ENCODE results near the gene GRAMD2A.

Gene GRAMD2A

DNA sequence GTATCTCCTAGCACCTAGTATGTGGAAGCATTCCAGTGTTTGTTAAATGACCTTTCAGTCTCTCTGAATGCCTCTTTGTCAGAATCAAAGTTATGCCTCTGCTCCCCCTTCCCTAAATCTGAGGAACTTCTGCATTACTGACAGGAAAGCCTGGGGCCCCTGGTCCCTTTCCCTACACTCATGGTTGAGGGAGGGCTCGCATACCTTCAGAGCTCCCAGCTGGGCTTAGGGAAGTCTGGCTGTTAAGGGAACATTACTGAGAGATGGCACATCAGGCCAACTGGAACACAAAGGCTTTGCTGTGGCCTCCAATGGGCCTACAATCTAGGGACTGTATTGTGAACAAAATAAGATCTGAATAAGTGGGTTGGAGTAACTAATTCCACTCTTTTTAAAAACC, 23.1 kb upstream of the GRAMD2A start:
- DNase-seq (ENCODE audit: low read depth in 2 of 2, low spot score in 1 of 2), result no peak

DNA sequence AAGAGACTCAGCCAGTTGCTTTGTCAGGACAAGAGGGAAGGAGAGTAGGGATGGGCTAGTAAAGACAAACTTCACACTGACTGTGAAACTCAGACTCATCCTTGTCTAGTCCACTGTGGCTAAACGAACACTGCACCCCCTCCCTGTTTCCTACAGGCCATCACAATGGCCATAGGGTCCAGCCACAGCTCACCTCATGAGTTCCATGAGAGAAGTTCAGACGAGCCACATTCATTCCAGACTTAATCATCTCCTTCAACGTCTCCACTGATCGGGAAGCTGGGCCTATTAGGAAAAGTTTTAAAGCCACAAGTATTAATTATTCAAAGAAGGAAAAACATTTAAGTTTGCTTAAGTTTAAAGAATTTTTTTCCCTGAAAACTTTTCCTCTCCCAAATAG, 19.6 kb upstream of the GRAMD2A start:
- no peak for DNase-seq (ENCODE audit: low read depth in 2 of 2, low spot score in 1 of 2)

DNA sequence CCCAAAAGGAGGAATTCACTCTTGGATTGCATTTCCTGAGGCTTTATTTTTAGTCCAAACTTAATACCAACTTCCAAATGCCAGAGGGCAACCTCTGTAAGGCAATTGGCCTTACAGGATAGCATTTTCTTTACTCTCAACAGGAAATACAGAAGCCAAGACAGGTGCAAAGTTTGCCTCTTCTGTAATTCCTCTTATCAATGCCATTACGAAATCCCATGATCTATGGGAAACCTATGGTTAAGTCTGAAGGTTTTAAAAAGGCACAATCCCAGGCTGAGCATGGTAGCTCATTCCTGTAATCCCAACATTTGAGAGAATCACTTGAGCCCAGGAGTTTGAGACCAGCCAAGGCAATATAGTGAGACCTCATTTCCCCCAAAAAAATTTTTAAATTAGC, 18.5 kb upstream of the GRAMD2A start:
- no peak for DNase-seq (ENCODE audit: low read depth in 2 of 2, low spot score in 1 of 2)

DNA sequence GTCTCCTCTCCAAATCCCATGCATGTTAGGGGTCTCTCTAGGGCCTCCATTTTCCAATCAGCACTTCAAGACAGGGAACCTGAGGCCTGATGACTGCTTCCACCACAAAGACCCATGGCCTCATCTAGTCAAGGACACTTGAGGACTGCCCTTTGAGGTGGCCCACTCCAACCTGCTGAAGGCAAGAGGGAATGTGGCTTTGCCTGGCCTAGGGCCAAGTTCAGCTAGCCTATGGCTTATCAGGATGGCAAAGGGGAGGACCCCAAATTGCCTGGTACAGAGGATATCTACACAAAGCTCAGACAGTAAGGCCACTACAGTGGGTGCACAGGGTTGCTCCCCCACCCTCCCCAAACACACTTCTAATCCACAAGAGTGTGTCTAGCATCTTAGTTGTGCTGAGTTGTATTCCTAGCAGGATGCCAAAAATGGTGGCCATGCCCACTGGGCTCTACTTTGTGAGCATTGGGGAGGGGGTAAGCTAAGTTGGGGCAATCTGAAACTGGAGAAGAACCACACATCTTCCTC, 10.0 kb upstream of the GRAMD2A start:
- no peak for DNase-seq (ENCODE audit: low read depth in 2 of 2, low spot score in 1 of 2)

DNA sequence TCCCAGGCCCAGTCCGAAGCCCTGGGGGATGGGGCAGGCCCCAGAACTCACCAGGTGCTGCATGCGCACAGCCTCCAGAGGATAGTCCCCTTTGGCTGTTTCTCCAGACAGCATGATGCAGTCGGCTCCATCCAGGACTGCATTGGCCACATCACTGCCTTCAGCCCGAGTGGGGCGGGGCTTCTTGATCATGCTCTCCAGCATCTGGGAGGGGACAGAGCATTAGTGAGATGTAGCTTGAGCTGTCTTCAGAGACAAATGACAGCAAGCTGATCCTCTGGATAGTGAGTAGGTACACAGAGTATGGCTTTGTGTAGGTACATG, 9.1 kb upstream of the GRAMD2A start:
- DNase-seq (ENCODE audit: low read depth in 2 of 2, low spot score in 1 of 2), result no peak

DNA sequence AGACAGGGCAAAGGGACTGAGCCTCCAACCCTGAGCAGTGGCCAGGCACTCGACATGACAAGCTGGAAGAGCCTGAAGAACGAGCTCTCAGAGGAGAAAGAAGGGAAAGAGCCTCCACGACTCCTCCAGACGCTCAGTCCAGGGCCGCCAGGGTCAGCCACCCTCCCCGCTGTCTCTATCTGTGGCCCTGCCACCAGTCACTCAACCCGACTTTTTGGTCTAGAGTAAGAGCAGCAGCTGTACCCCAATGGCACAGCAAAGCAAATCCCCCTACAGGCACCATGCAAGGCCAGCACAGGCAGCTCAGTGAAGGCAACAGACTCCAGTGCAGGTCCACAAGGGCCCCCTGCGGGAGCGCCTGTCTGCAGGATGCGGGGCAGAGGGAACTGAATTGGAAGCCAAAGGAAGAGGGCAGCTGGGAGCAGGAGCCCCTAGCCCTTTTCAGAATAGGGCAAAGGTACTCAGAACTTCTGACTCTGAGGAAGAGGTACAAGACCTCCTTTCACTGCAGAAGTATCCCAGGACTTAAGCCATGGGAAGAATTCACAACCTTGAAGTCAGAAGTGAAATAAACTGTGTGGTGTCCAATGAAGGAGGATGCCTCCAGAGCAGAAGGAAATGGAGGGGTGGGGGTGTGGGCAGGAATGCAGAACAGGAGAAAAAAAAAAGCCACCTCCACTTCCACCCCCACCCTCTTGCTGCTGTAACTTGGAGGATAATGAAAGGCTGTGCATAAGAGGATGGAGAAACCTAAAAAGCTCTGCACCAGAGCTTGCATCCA, 8.5 kb upstream of the GRAMD2A start:
- DNase-seq (ENCODE audit: low read depth in 2 of 2, low spot score in 1 of 2), result no peak

DNA sequence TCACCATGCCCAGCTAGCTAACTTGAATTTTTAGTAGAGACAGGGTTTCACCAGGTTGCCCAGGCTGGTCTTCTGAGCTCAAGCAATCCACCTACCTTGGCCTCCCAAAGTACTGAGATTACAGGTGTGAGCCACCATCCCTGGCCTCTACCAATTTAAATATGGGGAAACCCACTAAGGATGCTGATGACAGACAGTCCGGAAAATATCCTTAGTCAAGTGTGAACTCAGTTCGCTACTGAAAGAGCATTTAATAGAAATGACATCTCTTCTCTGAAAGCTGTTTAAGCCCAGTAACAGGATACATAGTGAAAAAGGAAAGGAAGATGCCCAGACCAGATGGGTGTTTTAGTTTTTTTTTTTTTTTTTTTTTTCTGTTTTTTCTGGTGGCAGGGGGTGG, 7.7 kb upstream of the GRAMD2A start:
- DNase-seq (ENCODE audit: low read depth in 2 of 2, low spot score in 1 of 2), result no peak

DNA sequence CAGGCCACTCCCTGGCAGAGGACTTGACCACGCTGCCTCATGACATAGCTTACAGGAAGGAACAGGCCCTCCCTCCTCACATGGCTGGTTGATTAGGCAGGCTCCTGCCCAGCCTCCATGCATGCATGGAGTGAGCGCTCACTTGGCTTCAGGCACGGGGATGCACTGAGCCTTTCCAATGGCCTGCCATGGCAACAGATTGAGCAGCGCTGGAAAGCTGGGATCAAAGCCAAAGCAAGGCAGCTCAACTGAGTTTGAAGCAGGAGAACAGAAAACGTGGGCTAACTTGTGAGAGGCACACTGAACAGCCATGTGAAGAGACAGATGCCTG, 5.9 kb upstream of the GRAMD2A start:
- no peak for DNase-seq (ENCODE audit: low read depth in 2 of 2, low spot score in 1 of 2)

DNA sequence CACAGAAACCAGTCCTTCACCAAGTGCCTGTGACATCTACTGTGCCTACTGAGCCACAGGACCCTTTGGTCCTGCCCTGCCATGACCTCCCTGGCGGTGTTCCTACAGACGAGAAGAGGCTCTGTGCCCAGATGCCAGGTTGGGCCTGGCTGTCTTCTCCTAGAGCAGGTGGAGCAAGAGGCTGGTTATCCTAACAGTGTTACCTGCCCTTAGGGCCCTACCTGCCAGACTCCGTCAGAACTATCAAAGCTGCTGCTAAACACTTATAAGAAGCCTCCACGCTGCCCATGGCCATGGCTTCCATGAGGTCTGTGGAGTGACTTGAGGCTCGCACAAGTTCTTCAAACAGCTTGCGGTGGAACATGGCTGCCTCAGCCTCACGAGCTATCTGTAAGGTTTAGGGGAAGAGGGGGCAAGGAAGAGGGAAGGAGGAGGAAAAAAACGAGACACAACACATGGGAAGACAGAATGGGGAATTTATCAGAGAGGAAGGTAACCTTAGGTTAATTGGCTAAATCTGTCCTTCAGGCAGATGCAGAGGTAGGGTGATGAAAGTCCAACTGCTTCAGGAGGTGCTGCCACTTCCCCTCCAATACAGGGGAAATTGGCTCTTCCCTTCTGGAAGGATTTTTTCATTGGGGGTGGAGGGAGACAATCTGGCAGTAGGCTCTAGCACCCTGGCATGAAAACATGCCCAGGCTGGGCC, 5.4 kb upstream of the GRAMD2A start:
- DNase-seq (ENCODE audit: low read depth in 2 of 2, low spot score in 1 of 2), result no peak

DNA sequence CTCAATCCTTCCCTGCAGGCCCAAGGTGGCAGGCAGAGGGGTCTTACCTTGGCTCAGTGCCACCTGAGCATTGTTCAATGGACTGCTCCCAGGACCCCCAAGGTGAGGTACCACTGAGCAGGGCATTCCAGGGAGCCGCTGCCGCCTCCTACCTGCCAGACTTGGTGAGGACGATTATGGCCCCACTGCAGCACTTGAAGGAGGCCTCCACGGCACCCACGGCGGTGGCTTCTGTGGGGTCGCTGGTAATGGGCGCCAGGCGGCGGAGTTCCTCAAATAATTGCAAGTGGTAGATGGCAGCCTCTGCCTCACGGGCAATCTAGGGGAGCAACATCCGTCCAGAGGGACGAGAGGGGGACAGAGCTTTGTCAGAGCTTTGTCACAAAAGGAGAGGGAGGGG, 4.7 kb upstream of the GRAMD2A start:
- DNase-seq (ENCODE audit: low read depth in 2 of 2, low spot score in 1 of 2), result no peak

DNA sequence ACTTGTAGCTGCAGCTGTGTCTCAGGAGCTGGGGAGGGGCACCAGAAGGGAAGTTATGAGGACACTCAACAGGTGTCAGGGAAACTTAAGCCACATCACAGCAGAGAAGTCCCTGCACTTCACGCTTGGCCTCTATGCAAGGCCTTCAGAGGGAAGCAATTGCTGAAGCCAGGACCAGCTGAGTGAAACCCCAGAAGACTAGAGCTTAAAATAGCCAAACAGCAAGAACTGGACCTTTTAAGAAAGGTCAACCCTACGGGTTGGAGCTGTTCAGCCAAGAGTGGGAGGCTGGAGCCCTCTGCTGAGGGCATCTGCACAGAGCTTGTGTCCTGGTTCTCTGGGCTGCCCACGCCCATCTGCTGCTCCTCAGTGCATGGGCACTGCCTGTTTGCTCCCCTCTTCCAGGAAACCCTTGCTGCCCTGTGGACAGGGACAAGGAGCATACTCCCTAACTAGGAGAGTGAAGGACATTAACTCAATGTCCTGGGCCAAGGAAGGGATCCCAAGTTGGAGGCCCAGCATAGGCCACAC, 3.9 kb upstream of the GRAMD2A start:
- DNase-seq (ENCODE audit: low read depth in 2 of 2, low spot score in 1 of 2), result no peak

DNA sequence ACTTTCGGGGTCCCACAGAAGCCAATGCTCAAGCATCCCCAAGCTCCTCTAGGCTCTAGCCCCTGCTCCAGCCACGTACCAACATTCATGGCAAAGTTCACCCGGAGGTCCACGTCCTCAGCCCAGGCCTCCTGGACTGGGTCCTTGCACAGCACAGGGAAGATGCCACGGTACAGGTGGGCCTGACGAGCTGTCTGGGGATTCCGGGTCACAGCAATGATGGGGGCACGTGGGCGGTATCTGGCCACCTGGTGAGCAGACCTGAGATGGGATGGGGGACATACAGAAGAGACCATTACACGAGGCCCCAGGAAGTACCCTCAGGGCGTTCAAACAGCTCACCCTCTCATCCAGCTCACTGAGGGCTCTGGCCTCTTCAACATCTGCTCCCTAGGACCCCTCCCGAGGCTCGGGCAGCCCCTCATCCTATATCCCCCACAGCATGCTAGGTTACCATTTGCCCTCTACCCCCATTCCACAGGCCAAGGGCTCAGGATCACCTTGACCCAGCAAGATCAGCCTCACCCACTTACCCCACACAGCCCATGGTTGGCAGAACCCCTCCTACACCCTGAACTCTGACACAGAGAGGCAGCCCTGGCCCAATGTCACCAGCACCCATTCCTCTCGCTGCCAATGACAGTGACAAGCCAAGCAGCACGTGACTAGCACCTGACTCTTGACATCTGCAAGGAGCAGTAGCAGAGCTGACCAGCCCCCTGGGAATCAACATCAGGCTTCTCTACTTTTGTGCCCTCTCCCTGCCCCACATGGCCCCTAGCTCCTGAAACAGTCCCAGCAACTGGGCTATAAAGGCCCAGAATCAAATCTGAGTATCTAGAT, 3.0 kb upstream of the GRAMD2A start:
- DNase-seq (ENCODE audit: low read depth in 2 of 2, low spot score in 1 of 2), result no peak

DNA sequence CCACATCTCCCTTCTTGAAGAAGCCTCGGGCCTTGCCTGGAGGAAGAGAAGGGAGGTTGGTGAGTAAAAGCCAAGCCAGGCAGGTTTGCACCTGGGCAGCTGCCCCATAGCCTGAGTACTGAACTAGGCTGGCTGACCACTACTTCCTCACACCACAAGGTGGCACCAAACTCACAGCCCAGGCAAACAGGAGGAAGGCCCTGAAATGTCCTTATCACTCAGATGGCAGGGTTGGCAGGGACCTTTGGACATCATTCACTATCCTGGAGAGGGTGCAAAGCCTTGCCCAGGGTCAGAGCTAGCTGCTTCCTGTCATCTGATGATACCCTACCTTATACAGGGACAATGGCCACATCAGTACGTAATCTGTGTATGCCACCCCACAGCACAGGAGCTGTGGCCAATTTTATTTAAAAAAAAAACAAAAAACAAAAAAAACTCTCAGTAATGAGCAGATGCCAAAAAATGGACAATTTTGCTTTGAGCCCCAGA, 2.2 kb upstream of the GRAMD2A start:
- peak; percentile 28 to 42 for DNase-seq (ENCODE audit: low read depth in 2 of 2, low spot score in 1 of 2)

DNA sequence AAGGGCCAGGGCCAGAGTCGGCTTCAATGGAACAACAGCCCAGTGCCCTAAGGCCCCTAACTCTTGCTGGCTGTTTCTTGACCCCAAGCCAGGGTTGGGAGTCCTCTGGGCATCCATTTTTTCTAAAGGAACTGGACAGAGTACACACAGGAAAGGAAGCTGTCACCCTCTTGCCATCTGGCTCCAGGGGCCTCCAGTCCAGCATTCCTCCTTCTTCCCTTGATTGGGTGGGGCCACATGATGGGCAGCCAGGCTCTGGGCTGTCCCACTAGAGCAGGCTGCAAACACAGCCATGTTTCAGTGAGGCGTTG, 1.6 kb upstream of the GRAMD2A start:
- DNase-seq (ENCODE audit: low read depth in 2 of 2, low spot score in 1 of 2), result no peak

DNA sequence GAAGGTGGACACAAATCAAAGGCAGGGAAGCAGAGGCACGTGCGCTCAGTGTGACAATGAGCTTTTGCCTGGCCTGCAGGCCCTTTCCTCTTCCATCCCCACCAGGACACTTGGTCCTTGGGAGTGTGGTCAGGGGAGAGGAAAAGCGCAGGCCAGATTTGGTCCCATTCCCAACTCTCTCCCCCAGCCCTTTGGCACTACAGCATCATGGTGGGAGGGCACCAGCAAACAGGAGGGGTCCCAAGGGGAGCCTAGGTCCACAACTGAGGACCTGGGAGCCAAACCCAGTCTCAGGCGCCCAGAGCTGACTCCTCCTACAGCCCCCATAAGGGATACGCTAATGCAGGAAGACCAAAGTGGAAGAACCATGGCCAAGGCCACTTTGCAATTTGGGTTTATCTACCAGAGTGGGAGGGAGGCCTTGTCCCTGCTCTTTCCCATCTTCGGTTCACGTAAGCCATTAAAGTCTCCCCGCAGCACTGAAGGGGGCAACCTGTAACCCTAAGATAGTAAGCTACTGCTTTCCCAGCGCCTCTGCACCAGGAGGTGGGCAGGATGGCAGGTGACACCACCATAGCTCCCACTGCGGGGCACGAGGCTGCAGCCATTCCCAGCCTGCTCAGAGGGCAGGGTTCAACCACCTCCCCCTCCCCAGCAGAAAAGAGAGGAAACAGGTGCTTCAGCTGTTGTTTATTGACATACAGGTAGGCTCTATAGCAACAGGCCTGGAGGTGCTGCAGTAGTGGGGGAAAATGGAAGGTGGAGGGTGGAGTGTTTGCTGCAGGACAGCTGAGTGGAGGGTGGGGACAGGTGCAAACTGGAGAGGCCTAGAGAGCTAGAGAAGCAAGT, 993 bp upstream of the GRAMD2A start:
- DNase-seq (ENCODE audit: low read depth in 2 of 2, low spot score in 1 of 2), result no peak

DNA sequence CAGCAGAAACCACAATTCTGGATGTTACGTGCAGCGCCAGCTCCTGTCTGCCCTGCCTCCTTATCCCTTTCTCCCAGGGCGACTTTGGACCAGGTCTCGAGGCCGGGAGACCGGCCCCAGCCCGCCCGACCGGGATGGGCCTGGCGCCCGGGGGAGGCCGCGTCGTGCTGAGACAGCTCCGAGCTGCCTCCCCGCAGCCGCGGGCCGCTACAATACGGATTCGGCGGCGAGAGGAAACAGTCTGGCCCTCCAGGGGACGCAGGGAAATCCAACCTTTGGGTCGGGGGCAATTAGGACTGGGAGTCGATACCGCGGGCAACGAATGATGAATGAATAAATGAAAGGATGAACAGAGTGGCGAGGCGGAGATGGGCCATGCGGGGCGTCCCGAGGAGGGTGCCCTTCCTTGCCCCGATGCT, 537 bp downstream of the GRAMD2A start:
- no peak for DNase-seq (ENCODE audit: low read depth in 2 of 2, low spot score in 1 of 2)

DNA sequence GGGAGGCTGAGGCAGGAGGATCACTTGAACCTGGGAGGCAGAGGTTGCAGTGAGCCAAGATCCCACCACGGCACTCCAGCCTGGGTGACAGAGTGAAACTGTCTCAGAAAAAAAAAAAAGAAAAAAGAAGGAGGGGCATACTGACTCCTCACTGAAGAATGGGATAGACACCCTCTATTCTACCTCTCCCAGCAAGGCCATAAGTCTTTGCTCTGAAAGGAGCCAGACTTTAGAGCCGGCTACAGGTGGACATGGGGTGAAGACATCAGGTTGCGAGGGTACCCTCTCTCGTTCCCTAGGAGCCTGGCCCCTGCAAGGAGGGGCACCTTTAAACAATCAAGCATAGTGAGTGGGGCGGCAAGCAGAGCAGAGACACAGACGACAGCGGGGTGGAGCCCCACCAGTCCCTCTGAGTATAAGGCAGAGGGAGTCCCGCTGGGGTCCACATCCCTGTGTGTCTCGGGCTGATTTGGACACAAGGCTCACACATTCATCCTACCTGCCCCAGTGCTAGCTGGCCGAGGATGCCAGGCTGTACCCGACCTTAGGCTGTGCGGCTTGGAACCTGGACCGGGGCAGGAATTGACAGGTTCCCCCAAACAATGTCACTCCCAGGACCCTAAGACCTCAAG, 1.1 kb downstream of the GRAMD2A start:
- DNase-seq (ENCODE audit: low read depth in 2 of 2, low spot score in 1 of 2), result no peak

DNA sequence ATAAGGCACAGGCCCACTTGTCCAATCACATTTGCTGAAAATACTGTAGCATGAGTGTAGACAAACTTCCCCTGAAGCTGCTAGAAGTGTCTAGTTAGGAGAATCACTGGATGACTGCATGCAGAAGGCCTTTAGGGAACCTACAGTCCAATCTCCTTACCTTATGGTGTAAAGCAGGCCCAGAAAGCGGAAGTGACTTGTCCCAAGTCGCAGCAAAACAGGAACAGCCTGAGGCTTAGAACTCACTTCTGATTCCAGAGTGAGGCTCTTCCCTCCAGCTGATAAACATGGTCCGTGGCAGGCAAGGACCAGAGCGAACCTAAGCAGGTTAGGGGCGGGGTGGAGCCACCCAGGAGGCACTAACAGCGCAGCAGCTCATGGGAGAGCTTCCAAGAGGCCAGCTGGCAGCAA, 2.5 kb downstream of the GRAMD2A start:
- DNase-seq (ENCODE audit: low read depth in 2 of 2, low spot score in 1 of 2), result no peak

DNA sequence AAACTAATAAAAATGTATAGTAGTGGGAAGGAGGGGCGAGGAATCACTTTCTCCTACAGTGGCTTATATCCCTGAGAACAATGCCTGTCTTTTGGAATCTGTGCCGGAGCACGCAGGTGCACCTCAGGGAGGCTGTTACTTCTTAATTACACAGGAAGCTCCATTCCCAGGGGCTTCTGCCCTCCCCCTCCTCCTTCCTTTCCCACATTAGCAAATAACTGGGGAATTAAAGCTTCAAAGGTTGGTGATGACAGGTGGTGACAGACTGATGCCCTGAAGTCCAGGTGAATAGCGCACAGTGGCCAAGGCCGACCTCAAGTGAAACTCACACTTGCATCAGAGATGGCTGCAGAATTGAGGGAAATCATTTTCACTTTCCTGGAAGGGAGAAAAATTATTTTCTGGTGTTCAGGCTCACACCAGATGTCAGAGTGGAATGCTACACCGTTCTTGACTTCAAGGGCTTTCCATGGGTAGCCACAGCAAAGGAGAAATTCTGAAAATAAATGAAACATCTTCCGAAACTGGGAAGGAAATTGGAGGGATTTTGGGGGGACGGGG, 3.7 kb downstream of the GRAMD2A start:
- no peak for DNase-seq (ENCODE audit: low read depth in 2 of 2, low spot score in 1 of 2)

DNA sequence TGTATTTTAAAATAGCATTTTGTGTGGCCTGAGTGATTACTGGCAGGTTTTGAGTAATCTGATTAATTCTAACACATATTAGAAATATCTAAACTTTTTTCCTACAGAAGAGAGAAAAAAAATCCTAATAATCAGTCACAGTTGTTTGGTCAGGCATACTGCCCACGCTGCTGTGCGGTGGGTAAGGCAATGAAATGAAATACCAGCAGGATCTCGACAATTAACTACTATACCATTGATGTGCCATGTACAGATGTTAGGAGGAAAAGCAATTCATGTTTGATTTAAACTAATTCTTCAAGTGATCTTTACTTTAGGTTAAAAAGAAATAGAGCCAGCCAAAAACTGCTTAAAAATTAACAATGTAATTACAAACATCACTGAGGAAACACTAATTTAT, 5.2 kb downstream of the GRAMD2A start:
- DNase-seq (ENCODE audit: low read depth in 2 of 2, low spot score in 1 of 2), result no peak
